Spleen (tissue), 11 donors: ENCODE results near the gene IBA57. TPM values are rescaled to one million over a fixed set of nuclear protein-coding genes. Genes with fewer than 3 reads are reported as not detected.
A peak's percentile ranks its signal among the peaks of the same experiment; 100 is the strongest.

Experiments
- DNase-seq: peaks from one replicate; pipeline ENCODE4 v3.0.0-alpha.2; 2020
- H3K27ac ChIP-seq, 8 donors: fragments of 200-600 bp; sonication (generic) in 7 of 8; 1 replicate in 4 of 8; 2 replicates in 4 of 8; pipeline versions ENCODE4 v1.5.0 to v1.8.0; 2016 to 2021; ENCODE audit warnings: inconsistent platforms in 4 of 8, mild to moderate bottlenecking in 4 of 8, moderate library complexity in 1 of 8
- H3K27me3 ChIP-seq, 7 donors: fragments of 200-600 bp; sonication (generic) in 6 of 7; replicated peaks in 1 of 7; 1 replicate in 4 of 7; 2 replicates in 3 of 7; pipeline versions ENCODE4 v1.5.0 to v1.8.0; 2016 to 2021; ENCODE audit warnings: inconsistent platforms in 3 of 7, mild to moderate bottlenecking in 1 of 7
- H3K36me3 ChIP-seq, 6 donors: fragments of 200-600 bp; sonication (generic) in 5 of 6; 1 replicate in 4 of 6; 2 replicates in 2 of 6; pipeline versions ENCODE4 v1.5.0 to v1.8.0; 2016 to 2021; ENCODE audit warnings: inconsistent platforms in 2 of 6
- H3K4me1 ChIP-seq, 6 donors: fragments of 200-600 bp; sonication (generic) in 5 of 6; 1 replicate in 3 of 6; 2 replicates in 3 of 6; pipeline versions ENCODE4 v1.5.0 to v1.8.0; 2016 to 2021; ENCODE audit warnings: inconsistent platforms in 3 of 6
- H3K4me3 ChIP-seq, 8 donors: fragments of 200-600 bp; sonication (generic) in 7 of 8; 1 replicate in 4 of 8; 2 replicates in 4 of 8; pipeline versions ENCODE4 v1.5.0 to v1.8.0; 2016 to 2021; ENCODE audit warnings: inconsistent platforms in 4 of 8, mild to moderate bottlenecking in 4 of 8, moderate library complexity in 2 of 8
- H3K9me3 ChIP-seq, 8 donors: fragments of 200-600 bp; sonication (generic) in 7 of 8; 1 replicate in 4 of 8; 2 replicates in 4 of 8; pipeline versions ENCODE4 v1.5.0 to v1.8.0; 2016 to 2021; ENCODE audit warnings: inconsistent platforms in 4 of 8
- CTCF ChIP-seq, 11 experiments: fragments of 200-600 bp in 7 of 11; fragments of 450-650 bp in 4 of 11; sonication (generic) in 4 of 11; IDR thresholded peaks in 8 of 11; conservative IDR thresholded peaks in 3 of 11; 1 replicate in 7 of 11; 2 replicates in 4 of 11; pipeline versions ENCODE4 v1.4.0 to v1.8.0; 2016 to 2021; ENCODE audit warnings: antibody characterized with exemption in 11 of 11, inconsistent platforms in 4 of 11, mild to moderate bottlenecking in 1 of 11
- POLR2A ChIP-seq, 3 donors: fragments of 450-650 bp; IDR thresholded peaks; one replicate each; pipeline ENCODE4 v1.5.1; 2017; ENCODE audit warnings: antibody characterized with exemption in 3 of 3, mild to moderate bottlenecking in 1 of 3
- POLR2AphosphoS5 ChIP-seq, 3 donors: sonication (generic); formaldehyde crosslinking; IDR thresholded peaks; one replicate each; pipeline ENCODE4 v1.5.1; 2017; ENCODE audit warnings: antibody characterized with exemption in 3 of 3
- WGBS, 5 donors: extraction: QIAGEN DNeasy Blood & Tissue Kit in 3 of 5; methylation state at CpG; one replicate each; pipeline versions ENCODE4 v1.1.5 to v1.1.7; 2013 to 2018; 5-methylcytosine and 5-hydroxymethylcytosine counted together
- intact Hi-C: fragments of 100-400 bp; cut with DNase I; formaldehyde crosslinking; loops from one replicate; pipeline ENCODE4 v1.15.0; 2023; ENCODE audit warnings: low total_unique reads
- polyA plus RNA-seq, 3 donors: library from polyadenylated mRNA; stranded (reverse); fragments of 200-250 nt; gene quantifications; one replicate each; pipeline ENCODE4 v1.2.1, GENCODE V29; 2013
- total RNA-seq, 7 donors: library from RNA; depleted of rRNA in 3 of 7; stranded (reverse); fragments of >200 nt in 3 of 7; fragmentation: NEBNext Ultra II Directional in 4 of 7; extraction: Animal tissue kit (Norgen Biotek cat#: 25700) in 4 of 7; gene quantifications; one replicate each; pipeline versions ENCODE4 v1.1.0 to v1.2.1, GENCODE V29; 2016 to 2021
- donor health status: healthy with polysubstance abuse.
- donor health status: DM: no; HTN: no; CAD: no; lungs with moderate emphysema.
- donor health status: DM: no; HTN: no; CAD: no.
- donor health status: Bipolar disorder and iron deficiency.
- donor health status: healthy.
- donor health status: DM: no; HTN: no; CAD: no.
- donor health status: DM: yes; HTN: yes; CAD: no.

Gene IBA57
- total and polyA plus RNA-seq, 10 donors = 0.59 to 14.7 (median 9.3) TPM

GRCh38 chr1:228151180-228151925, 14.3 kb upstream of the IBA57 start:
- intact Hi-C loops = no loop called here
- Histone ChIP-seq H3K27me3 (peaks cover 0 to 1% (median 0%) of the 10 kb centered on the region in 7 donors), H3K4me1 (peaks cover 15 to 61% (median 40%) of the 10 kb centered on the region in 6 donors), H3K4me3 (no peak overlapping the region), H3K27ac (peak overlapping the region in 6 of 8 donors; percentile 69 to 81 (median 77)), H3K36me3 (peaks cover 0 to 42% (median 33%) of the 10 kb centered on the region in 6 donors), H3K9me3 (no peaks in the 10 kb centered on the region)
- TF ChIP-seq CTCF (IDR thresholded peaks at IDR 0.05 in 8 of 11, conservative IDR thresholded peaks at IDR 0.05 in 3 of 11) (no peak), POLR2AphosphoS5 (IDR thresholded peaks at IDR 0.05) (peak in 1 of 3 donors; percentile 2), POLR2A (IDR thresholded peaks at IDR 0.05) (no peak)
- no peak for DNase-seq
- WGBS, 5 donors = 61 to 95% (median 81%) methylated on average over 9 to 12 of the region's 12 CpGs

DNA sequence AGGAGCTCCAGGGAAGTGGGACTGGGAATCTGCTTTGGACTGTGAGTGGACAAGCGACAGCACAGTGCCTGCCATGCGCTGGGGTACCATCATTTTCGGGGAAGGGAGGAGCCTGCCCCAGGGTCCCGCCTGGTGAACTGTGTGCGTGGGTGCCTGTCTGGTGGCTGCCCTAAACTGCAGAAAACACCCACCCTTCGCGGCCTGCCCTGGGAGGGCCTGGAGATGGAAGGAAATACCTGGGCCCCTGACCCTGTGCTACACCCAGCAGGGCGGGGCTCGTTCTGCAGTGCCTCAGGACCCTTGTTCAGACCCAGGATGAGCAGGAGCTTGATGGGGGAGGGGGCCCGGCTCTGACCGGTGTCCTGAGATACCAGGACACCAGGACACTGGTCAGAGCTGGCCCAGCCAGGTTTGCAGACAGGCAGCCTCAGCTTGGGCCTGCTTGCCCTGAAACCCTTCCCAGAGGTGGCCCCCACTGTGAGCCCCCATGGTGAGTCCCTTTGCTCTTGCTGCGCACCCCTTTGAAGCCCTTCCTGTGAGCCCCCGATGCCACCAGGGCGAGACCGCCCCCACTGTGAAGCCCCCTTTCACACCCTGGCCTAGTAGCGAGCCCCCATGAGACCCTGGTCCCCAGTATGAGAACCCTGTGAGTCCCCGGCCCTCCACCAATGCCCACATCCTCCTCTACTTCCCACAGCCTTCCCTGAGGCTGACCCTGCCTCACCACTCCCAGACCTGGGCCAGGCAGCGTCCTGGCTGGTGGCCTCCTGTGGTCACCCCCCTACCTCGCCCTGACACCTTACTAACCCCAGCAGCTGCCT, 13.3 kb upstream of the IBA57 start:
- Histone ChIP-seq H3K4me3 (no peak overlapping the region), H3K4me1 (peaks cover 15 to 64% (median 45%) of the 10 kb centered on the region in 6 donors), H3K9me3 (no peaks in the 10 kb centered on the region), H3K27ac (peak overlapping the region in 3 of 8 donors; percentile 72 to 81 (median 78)), H3K36me3 (peaks cover 0 to 33% (median 24%) of the 10 kb centered on the region in 6 donors), H3K27me3 (peaks cover 0 to 11% (median 0%) of the 10 kb centered on the region in 7 donors)
- peak; percentile 59 for DNase-seq
- WGBS, 5 donors = 89 to 92% (median 91%) methylated on average over 16 to 19 of the region's 19 CpGs
- intact Hi-C loops = no loop called here
- no peak for TF ChIP-seq POLR2AphosphoS5 (IDR thresholded peaks at IDR 0.05)
- no peak for TF ChIP-seq CTCF (IDR thresholded peaks at IDR 0.05 in 8 of 11, conservative IDR thresholded peaks at IDR 0.05 in 3 of 11)
- no peak for TF ChIP-seq POLR2A (IDR thresholded peaks at IDR 0.05)

DNA sequence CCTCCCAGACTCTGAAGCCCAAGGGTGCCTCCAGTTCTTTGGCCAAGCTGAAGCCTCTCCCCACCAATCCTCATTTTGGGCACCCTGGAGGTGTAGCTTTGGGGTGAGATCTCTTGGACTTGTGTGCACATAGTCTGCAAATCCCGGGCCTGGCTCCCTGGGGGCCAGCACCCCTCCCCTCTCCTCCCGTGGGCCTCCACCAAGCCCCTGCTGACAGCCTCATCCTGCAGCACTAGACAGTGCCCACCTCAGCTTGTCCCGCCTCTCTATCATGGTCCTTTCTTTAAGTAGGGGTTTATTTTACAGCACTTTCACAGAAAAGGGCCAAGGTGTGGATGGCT, 12.7 kb upstream of the IBA57 start:
- TF ChIP-seq CTCF (IDR thresholded peaks at IDR 0.05 in 8 of 11, conservative IDR thresholded peaks at IDR 0.05 in 3 of 11) (no peak), POLR2A (IDR thresholded peaks at IDR 0.05) (no peak), POLR2AphosphoS5 (IDR thresholded peaks at IDR 0.05) (no peak)
- no peak overlapping the region for H3K4me3 ChIP-seq
- peaks cover 14 to 63% (median 45%) of the 10 kb centered on the region in 6 donors for H3K4me1 ChIP-seq
- H3K27ac ChIP-seq = peak overlapping the region in 1 of 8 donors; percentile 81
- intact Hi-C loops = no loop called here
- H3K9me3 ChIP-seq = no peaks in the 10 kb centered on the region
- H3K27me3 ChIP-seq = peaks cover 0 to 14% (median 0%) of the 10 kb centered on the region in 7 donors
- H3K36me3 ChIP-seq = peaks cover 0 to 27% (median 19%) of the 10 kb centered on the region in 6 donors
- 73 to 90% (median 85%) methylated on average over 3 of the region's 3 CpGs for WGBS, 5 donors
- peak; percentile 72 for DNase-seq
